Measurements from ENCODE around the gene RFPL3.

Gene RFPL3

GRCh38 chr22:32389685-32390084 lies 32.0 kb downstream of the RFPL3 start (continued):
- TF ChIP-seq, protein P1, sequence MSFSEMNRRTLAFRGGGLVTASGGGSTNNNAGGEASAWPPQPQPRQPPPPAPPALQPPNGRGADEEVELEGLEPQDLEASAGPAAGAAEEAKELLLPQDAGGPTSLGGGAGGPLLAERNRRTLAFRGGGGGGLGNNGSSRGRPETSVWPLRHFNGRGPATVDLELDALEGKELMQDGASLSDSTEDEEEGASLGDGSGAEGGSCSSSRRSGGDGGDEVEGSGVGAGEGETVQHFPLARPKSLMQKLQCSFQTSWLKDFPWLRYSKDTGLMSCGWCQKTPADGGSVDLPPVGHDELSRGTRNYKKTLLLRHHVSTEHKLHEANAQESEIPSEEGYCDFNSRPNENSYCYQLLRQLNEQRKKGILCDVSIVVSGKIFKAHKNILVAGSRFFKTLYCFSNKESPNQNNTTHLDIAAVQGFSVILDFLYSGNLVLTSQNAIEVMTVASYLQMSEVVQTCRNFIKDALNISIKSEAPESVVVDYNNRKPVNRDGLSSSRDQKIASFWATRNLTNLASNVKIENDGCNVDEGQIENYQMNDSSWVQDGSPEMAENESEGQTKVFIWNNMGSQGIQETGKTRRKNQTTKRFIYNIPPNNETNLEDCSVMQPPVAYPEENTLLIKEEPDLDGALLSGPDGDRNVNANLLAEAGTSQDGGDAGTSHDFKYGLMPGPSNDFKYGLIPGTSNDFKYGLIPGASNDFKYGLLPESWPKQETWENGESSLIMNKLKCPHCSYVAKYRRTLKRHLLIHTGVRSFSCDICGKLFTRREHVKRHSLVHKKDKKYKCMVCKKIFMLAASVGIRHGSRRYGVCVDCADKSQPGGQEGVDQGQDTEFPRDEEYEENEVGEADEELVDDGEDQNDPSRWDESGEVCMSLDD (tag by site-specific recombination; IDR thresholded peaks at IDR 0.05), result no peak
- 0 out of 2 replicates have a peak, but pooled peaks have one; percentile 23 for TF ChIP-seq ZBTB17 (tag by site-specific recombination; IDR thresholded peaks at IDR 0.05)

DNA sequence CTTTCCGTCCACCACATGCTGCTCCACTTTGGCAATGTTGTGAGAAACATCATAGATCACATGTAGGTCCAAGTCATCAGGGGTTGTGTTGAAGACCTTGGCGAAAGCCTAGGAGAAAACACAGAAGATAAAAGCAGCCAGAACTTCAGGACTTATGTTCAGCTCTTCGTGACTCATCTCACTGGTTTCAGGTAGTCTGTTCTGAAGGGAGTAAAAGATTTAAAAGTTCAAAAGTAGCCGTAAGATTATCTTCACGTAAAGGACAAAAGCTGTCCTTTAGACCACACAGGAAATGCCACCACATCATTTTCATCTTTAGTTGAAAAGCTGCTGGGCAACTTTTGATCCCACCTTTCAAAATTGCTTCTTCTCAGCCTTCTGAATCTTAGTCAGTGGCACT lies 37.4 kb downstream of the RFPL3 start:
- H3K9me3 ChIP-seq (ENCODE audit: control insufficient read depth, insufficient read depth, low read depth, low read length), result no peaks in the 10 kb centered on the region
- no peaks in the 10 kb centered on the region for H3K4me1 ChIP-seq (ENCODE audit: control insufficient read depth, insufficient read depth, low read length)
- H3K4me3 ChIP-seq (ENCODE audit: low read depth, low read length), result no peak overlapping the region
- H3K27ac ChIP-seq (ENCODE audit: extremely low read depth, low read depth, low read length), result no peak overlapping the region
- H3K36me3 ChIP-seq (ENCODE audit: control insufficient read depth in 2 of 2, insufficient read depth in 1 of 2, low read length in 2 of 2), result peaks cover 85 to 96% of the 10 kb centered on the region in 2 experiments
- POLR2A ChIA-PET, result interaction anchor here (0.6 kb wide), 1 partner anchor 17 kb away, joined by 3 read pairs; the partner anchor contains the start of gene RTCB
- CTCF ChIA-PET, result no interaction called here
- TF ChIP-seq MZF1 (tag by site-specific recombination; IDR thresholded peaks at IDR 0.05; ENCODE audit: borderline replicate concordance), result no peak
- TF ChIP-seq, protein P2, sequence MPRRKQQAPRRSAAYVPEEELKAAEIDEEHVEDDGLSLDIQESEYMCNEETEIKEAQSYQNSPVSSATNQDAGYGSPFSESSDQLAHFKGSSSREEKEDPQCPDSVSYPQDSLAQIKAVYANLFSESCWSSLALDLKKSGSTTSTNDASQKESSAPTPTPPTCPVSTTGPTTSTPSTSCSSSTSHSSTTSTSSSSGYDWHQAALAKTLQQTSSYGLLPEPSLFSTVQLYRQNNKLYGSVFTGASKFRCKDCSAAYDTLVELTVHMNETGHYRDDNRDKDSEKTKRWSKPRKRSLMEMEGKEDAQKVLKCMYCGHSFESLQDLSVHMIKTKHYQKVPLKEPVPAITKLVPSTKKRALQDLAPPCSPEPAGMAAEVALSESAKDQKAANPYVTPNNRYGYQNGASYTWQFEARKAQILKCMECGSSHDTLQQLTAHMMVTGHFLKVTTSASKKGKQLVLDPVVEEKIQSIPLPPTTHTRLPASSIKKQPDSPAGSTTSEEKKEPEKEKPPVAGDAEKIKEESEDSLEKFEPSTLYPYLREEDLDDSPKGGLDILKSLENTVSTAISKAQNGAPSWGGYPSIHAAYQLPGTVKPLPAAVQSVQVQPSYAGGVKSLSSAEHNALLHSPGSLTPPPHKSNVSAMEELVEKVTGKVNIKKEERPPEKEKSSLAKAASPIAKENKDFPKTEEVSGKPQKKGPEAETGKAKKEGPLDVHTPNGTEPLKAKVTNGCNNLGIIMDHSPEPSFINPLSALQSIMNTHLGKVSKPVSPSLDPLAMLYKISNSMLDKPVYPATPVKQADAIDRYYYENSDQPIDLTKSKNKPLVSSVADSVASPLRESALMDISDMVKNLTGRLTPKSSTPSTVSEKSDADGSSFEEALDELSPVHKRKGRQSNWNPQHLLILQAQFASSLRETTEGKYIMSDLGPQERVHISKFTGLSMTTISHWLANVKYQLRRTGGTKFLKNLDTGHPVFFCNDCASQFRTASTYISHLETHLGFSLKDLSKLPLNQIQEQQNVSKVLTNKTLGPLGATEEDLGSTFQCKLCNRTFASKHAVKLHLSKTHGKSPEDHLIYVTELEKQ (tag by site-specific recombination; IDR thresholded peaks at IDR 0.05; ENCODE audit: borderline replicate concordance), result no peak
- no peak for TF ChIP-seq KLF7 (tag by site-specific recombination; IDR thresholded peaks at IDR 0.05; ENCODE audit: borderline replicate concordance)
- TF ChIP-seq, protein P3, sequence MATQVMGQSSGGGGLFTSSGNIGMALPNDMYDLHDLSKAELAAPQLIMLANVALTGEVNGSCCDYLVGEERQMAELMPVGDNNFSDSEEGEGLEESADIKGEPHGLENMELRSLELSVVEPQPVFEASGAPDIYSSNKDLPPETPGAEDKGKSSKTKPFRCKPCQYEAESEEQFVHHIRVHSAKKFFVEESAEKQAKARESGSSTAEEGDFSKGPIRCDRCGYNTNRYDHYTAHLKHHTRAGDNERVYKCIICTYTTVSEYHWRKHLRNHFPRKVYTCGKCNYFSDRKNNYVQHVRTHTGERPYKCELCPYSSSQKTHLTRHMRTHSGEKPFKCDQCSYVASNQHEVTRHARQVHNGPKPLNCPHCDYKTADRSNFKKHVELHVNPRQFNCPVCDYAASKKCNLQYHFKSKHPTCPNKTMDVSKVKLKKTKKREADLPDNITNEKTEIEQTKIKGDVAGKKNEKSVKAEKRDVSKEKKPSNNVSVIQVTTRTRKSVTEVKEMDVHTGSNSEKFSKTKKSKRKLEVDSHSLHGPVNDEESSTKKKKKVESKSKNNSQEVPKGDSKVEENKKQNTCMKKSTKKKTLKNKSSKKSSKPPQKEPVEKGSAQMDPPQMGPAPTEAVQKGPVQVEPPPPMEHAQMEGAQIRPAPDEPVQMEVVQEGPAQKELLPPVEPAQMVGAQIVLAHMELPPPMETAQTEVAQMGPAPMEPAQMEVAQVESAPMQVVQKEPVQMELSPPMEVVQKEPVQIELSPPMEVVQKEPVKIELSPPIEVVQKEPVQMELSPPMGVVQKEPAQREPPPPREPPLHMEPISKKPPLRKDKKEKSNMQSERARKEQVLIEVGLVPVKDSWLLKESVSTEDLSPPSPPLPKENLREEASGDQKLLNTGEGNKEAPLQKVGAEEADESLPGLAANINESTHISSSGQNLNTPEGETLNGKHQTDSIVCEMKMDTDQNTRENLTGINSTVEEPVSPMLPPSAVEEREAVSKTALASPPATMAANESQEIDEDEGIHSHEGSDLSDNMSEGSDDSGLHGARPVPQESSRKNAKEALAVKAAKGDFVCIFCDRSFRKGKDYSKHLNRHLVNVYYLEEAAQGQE (tag by site-specific recombination; IDR thresholded peaks at IDR 0.05), result no peak
- no peak for TF ChIP-seq ZNF133 (tag by site-specific recombination; IDR thresholded peaks at IDR 0.05)
- TF ChIP-seq ZNF707 (tag by site-specific recombination; IDR thresholded peaks at IDR 0.05), result no peak
- TF ChIP-seq EGR2 (tag by site-specific recombination; IDR thresholded peaks at IDR 0.05; ENCODE audit: low read depth), result no peak
- TF ChIP-seq, protein P4, sequence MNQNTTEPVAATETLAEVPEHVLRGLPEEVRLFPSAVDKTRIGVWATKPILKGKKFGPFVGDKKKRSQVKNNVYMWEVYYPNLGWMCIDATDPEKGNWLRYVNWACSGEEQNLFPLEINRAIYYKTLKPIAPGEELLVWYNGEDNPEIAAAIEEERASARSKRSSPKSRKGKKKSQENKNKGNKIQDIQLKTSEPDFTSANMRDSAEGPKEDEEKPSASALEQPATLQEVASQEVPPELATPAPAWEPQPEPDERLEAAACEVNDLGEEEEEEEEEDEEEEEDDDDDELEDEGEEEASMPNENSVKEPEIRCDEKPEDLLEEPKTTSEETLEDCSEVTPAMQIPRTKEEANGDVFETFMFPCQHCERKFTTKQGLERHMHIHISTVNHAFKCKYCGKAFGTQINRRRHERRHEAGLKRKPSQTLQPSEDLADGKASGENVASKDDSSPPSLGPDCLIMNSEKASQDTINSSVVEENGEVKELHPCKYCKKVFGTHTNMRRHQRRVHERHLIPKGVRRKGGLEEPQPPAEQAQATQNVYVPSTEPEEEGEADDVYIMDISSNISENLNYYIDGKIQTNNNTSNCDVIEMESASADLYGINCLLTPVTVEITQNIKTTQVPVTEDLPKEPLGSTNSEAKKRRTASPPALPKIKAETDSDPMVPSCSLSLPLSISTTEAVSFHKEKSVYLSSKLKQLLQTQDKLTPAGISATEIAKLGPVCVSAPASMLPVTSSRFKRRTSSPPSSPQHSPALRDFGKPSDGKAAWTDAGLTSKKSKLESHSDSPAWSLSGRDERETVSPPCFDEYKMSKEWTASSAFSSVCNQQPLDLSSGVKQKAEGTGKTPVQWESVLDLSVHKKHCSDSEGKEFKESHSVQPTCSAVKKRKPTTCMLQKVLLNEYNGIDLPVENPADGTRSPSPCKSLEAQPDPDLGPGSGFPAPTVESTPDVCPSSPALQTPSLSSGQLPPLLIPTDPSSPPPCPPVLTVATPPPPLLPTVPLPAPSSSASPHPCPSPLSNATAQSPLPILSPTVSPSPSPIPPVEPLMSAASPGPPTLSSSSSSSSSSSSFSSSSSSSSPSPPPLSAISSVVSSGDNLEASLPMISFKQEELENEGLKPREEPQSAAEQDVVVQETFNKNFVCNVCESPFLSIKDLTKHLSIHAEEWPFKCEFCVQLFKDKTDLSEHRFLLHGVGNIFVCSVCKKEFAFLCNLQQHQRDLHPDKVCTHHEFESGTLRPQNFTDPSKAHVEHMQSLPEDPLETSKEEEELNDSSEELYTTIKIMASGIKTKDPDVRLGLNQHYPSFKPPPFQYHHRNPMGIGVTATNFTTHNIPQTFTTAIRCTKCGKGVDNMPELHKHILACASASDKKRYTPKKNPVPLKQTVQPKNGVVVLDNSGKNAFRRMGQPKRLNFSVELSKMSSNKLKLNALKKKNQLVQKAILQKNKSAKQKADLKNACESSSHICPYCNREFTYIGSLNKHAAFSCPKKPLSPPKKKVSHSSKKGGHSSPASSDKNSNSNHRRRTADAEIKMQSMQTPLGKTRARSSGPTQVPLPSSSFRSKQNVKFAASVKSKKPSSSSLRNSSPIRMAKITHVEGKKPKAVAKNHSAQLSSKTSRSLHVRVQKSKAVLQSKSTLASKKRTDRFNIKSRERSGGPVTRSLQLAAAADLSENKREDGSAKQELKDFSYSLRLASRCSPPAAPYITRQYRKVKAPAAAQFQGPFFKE (tag by site-specific recombination; IDR thresholded peaks at IDR 0.05; ENCODE audit: borderline replicate concordance), result no peak
- no peak for TF ChIP-seq ZSCAN5A (tag by site-specific recombination; IDR thresholded peaks at IDR 0.05)
